Loucy (cell line): Measurements from ENCODE around the gene IFT122.

ENCODE experiments used
- EZH2phosphoT487 ChIP-seq: fragments of 200-600 bp; IDR thresholded peaks from 2 replicates; pipeline ENCODE4 v1.6.1; 2018; ENCODE audit warnings: antibody characterized with exemption, mild to moderate bottlenecking, moderate library complexity, borderline replicate concordance
- TF ChIP-seq, protein P1 (sequence below): fragments of 200-600 bp; sonication (generic); conservative IDR thresholded peaks from 2 replicates; pipeline ENCODE4 v1.5.1; 2014; ENCODE audit warnings: mild to moderate bottlenecking, antibody characterized with exemption, low read length

DNA sequence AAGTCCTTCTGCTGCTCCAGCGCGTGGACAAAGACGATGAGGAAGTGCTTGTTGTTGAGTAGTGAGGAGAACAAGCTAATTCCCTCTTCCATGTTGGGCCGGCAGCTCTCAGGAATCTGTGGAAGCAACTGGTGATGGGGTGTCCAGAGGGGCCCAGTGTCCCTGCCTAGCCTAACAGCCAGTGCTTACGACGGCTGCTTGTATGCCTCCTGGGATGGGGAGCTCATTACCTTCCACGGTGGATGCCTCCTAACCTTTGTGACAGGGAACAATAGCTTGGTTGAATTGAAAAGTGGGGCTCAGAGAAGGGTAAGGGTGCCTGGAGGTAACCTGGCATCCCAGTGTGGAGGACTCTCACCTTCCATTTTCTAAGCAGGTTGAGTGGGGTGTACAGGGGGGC is 125.9 kb downstream of the IFT122 start:
- TF ChIP-seq, protein P1, sequence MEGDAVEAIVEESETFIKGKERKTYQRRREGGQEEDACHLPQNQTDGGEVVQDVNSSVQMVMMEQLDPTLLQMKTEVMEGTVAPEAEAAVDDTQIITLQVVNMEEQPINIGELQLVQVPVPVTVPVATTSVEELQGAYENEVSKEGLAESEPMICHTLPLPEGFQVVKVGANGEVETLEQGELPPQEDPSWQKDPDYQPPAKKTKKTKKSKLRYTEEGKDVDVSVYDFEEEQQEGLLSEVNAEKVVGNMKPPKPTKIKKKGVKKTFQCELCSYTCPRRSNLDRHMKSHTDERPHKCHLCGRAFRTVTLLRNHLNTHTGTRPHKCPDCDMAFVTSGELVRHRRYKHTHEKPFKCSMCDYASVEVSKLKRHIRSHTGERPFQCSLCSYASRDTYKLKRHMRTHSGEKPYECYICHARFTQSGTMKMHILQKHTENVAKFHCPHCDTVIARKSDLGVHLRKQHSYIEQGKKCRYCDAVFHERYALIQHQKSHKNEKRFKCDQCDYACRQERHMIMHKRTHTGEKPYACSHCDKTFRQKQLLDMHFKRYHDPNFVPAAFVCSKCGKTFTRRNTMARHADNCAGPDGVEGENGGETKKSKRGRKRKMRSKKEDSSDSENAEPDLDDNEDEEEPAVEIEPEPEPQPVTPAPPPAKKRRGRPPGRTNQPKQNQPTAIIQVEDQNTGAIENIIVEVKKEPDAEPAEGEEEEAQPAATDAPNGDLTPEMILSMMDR: no peak
- TF ChIP-seq EZH2phosphoT487: no peak
